A549 (cell line): ENCODE measurements around the gene SGIP1. TPM values are rescaled to one million over a fixed set of nuclear protein-coding genes. Genes with fewer than 3 reads are reported as not detected.

ENCODE experiments used
- ATAC-seq, 2 experiments: fragments of 200-7000 bp in 1 of 2; fragments of >200 bp in 1 of 2; cut with Nextera tagmentation in 1 of 2; cut with Tn5 transposase in 1 of 2; 3 replicates each; pipeline versions ENCODE4 v1.8.0 to v1.9.1; 2018 to 2020; ENCODE audit warnings: mild to moderate bottlenecking in 1 of 2, moderate library complexity in 1 of 2
- CTCF ChIA-PET: fragments of 300-600 bp; sonication (Branson Sonifier 250); formaldehyde crosslinking; extraction: SDS; loops from one replicate; lab custom pipeline; 2021; ENCODE audit warnings: antibody characterized with exemption, inconsistent platforms; lab: Yijun Ruan, JAX
- POLR2A ChIA-PET: fragments of 350-600 bp; formaldehyde crosslinking; extraction: SDS; loops from one replicate; lab custom pipeline; 2021; ENCODE audit warnings: antibody characterized with exemption, inconsistent platforms; lab: Yijun Ruan, JAX
- DNase-seq, 2 experiments: peaks; one replicate each; pipeline versions ENCODE4 v3.0.0 to v3.0.0-alpha.2; 2011 to 2016; ENCODE audit warnings: low read depth in 1 of 2, low spot score in 1 of 2
- FAIRE-seq: peaks from 2 replicates; lab custom pipeline; 2011; peaks lifted over from hg19 to GRCh38; lab: Jason Lieb, UNC
- H3K27ac ChIP-seq, 2 experiments: fragments of >200 bp; sonication (Bioruptor Twin); formaldehyde crosslinking; 3 replicates each; pipeline ENCODE4 v1.5.1; 2016 to 2017
- H3K4me1 ChIP-seq: fragments of >200 bp; sonication (Bioruptor Twin); formaldehyde crosslinking; 3 replicates; pipeline ENCODE4 v1.6.1; 2016
- H3K4me2 ChIP-seq: fragments of >200 bp; sonication (Bioruptor Twin); formaldehyde crosslinking; 3 replicates; pipeline ENCODE4 v1.6.1; 2016
- H3K4me3 ChIP-seq: fragments of >200 bp; sonication (Bioruptor Twin); formaldehyde crosslinking; 3 replicates; pipeline ENCODE4 v1.5.1; 2016
- H3K9me3 ChIP-seq: fragments of >200 bp; sonication (Bioruptor Twin); formaldehyde crosslinking; 3 replicates; pipeline ENCODE4 v1.6.1; 2016
- ATOH8 ChIP-seq: fragments of 250-450 bp; sonication (Bioruptor Pico); IDR thresholded peaks from 2 replicates; pipeline ENCODE4 v1.5.0; 2020; ENCODE audit warnings: low read depth, mild to moderate bottlenecking, moderate library complexity
- BHLHE40 ChIP-seq: IDR thresholded peaks from 2 replicates; pipeline ENCODE4 v1.6.1; 2012; ENCODE audit warnings: low read depth, low read length, inconsistent platforms
- CEBPB ChIP-seq, 2 experiments: fragments of >200 bp in 1 of 2; sonication (Bioruptor Twin) in 1 of 2; formaldehyde crosslinking in 1 of 2; IDR thresholded peaks; 2 replicates each; pipeline ENCODE4 v1.6.1; 2012 to 2016
- CHD4 ChIP-seq: fragments of 200-600 bp; sonication (generic); IDR thresholded peaks from 2 replicates; pipeline ENCODE4 v1.6.1; 2016; ENCODE audit warnings: antibody characterized with exemption, mild to moderate bottlenecking, borderline replicate concordance
- E2F6 ChIP-seq: IDR thresholded peaks from 2 replicates; pipeline ENCODE4 v1.6.1; 2012; ENCODE audit warnings: low read depth, borderline replicate concordance
- EHF ChIP-seq: fragments of 250-450 bp; sonication (Bioruptor Pico); IDR thresholded peaks from 2 replicates; pipeline ENCODE4 v1.5.0; 2020; ENCODE audit warnings: mild to moderate bottlenecking
- ELK1 ChIP-seq: fragments of 150-350 bp; IDR thresholded peaks from 2 replicates; pipeline ENCODE4 v1.6.1; 2014; ENCODE audit warnings: low read depth, mild to moderate bottlenecking, low read length
- ESRRA ChIP-seq: fragments of 150-350 bp; IDR thresholded peaks from 2 replicates; pipeline ENCODE4 v1.6.1; 2014; ENCODE audit warnings: mild to moderate bottlenecking, low read length, borderline replicate concordance
- FOSB ChIP-seq: fragments of 250-450 bp; sonication (Bioruptor Pico); IDR thresholded peaks from 2 replicates; pipeline ENCODE4 v1.5.0; 2020; ENCODE audit warnings: mild to moderate bottlenecking, moderate library complexity
- GATA3 ChIP-seq: IDR thresholded peaks from 2 replicates; pipeline ENCODE4 v1.6.1; 2012; ENCODE audit warnings: borderline replicate concordance
- HDAC2 ChIP-seq: fragments of 200-600 bp; sonication (generic); IDR thresholded peaks from 2 replicates; pipeline ENCODE4 v1.6.1; 2016
- HMGXB4 ChIP-seq: fragments of 250-450 bp; sonication (Bioruptor Pico); IDR thresholded peaks from 2 replicates; pipeline ENCODE4 v1.5.0; 2021; ENCODE audit warnings: mild to moderate bottlenecking, moderate library complexity, borderline replicate concordance
- HOXA7 ChIP-seq: fragments of 250-450 bp; sonication (Bioruptor Pico); IDR thresholded peaks from 2 replicates; pipeline ENCODE4 v1.5.0; 2020; ENCODE audit warnings: mild to moderate bottlenecking, moderate library complexity
- HOXB13 ChIP-seq: fragments of 250-450 bp; sonication (Bioruptor Pico); IDR thresholded peaks from 2 replicates; pipeline ENCODE4 v1.5.0; 2020; ENCODE audit warnings: low read depth, mild to moderate bottlenecking, moderate library complexity
- HOXB5 ChIP-seq: fragments of 250-450 bp; sonication (Bioruptor Pico); IDR thresholded peaks from 2 replicates; pipeline ENCODE4 v1.5.0; 2020; ENCODE audit warnings: mild to moderate bottlenecking, moderate library complexity
- JUN ChIP-seq, 2 experiments: fragments of >200 bp; sonication (Bioruptor Twin); formaldehyde crosslinking; IDR thresholded peaks; 2 replicates in 1 of 2; 3 replicates in 1 of 2; pipeline ENCODE4 v1.6.1; 2016 to 2017
- JUNB ChIP-seq: fragments of >200 bp; sonication (Bioruptor Twin); formaldehyde crosslinking; IDR thresholded peaks from 2 replicates; pipeline ENCODE4 v1.6.1; 2016
- KDM1A ChIP-seq: fragments of 200-600 bp; sonication (generic); IDR thresholded peaks from 2 replicates; pipeline ENCODE4 v1.6.1; 2016; ENCODE audit warnings: low read depth, mild to moderate bottlenecking
- MAX ChIP-seq: IDR thresholded peaks from 2 replicates; pipeline ENCODE4 v1.6.1; 2012
- RFX5 ChIP-seq: fragments of 450-650 bp; IDR thresholded peaks from 2 replicates; pipeline ENCODE4 v1.7.1; 2014; ENCODE audit warnings: antibody characterized with exemption, mild to moderate bottlenecking, moderate library complexity
- TFCP2L1 ChIP-seq: fragments of 250-450 bp; sonication (Bioruptor Pico); IDR thresholded peaks from 2 replicates; pipeline ENCODE4 v1.5.0; 2021; ENCODE audit warnings: mild to moderate bottlenecking
- USF2 ChIP-seq: fragments of 450-650 bp; IDR thresholded peaks from 2 replicates; pipeline ENCODE4 v1.6.1; 2014; ENCODE audit warnings: antibody characterized with exemption
- ZNF302 ChIP-seq: fragments of 250-450 bp; sonication (Bioruptor Pico); IDR thresholded peaks from 2 replicates; pipeline ENCODE4 v1.9.0; 2021; ENCODE audit warnings: inconsistent platforms, mild to moderate bottlenecking, moderate library complexity
- ZSCAN20 ChIP-seq: fragments of 250-450 bp; sonication (Bioruptor Pico); IDR thresholded peaks from 2 replicates; pipeline ENCODE4 v1.8.0; 2022; ENCODE audit warnings: mild to moderate bottlenecking, moderate library complexity
- WGBS: methylation state at CpG from one replicate; pipeline ENCODE4 v1.1.6; 2017; ENCODE audit errors: missing lambda C conversion rate; 5-methylcytosine and 5-hydroxymethylcytosine counted together
- polyA plus RNA-seq, 4 experiments: library from polyadenylated mRNA; depleted of rRNA in 3 of 4; stranded (reverse); fragments of >200 nt; fragmentation: RNase III in 1 of 4; extraction: RNeasy Plus Mini Kit Qiagen cat#74134 plus additional on column Dnase treatment in 1 of 4; gene quantifications; 2 replicates in 3 of 4; 3 replicates in 1 of 4; pipeline ENCODE4 v1.2.3, GENCODE V29; 2011 to 2017

The SGIP1 gene
- polyA plus RNA-seq, 2 of the 4 experiments (the other 2 are of a cell fraction), result not detected

GRCh38 chr1:66739401-66740157 is 205.6 kb downstream of the SGIP1 start:
- no peaks in the 10 kb centered on the region for H3K4me1 ChIP-seq
- TF ChIP-seq RFX5 (no peak), ESRRA (no peak), ZSCAN20 (CRISPR knock-in tag) (no peak), CEBPB (IDR thresholded peaks at IDR 0.05) (no peak), GATA3 (no peak)
- TF ChIP-seq, all 56 proteins: peak for 0
- WGBS, result 82% methylated on average over 9 of the region's 9 CpGs
- no peak overlapping the region for H3K4me2 ChIP-seq
- no peak overlapping the region for H3K27ac ChIP-seq
- DNase-seq, result no peak
- no peak overlapping the region for H3K4me3 ChIP-seq
- CTCF ChIA-PET, result interaction anchor here (1.6 to 1.8 kb wide), 2 partner anchors 13 to 14 kb away, joined by 7 to 8 read pairs; no protein-coding TSS in a partner anchor
- FAIRE-seq, result no peak
- POLR2A ChIA-PET, result no interaction called here
- no peak for ATAC-seq
- no peaks in the 10 kb centered on the region for H3K9me3 ChIP-seq

- CTCF ChIA-PET, result interaction anchor here (1.0 kb wide), 1 partner anchor 18 kb away, joined by 3 read pairs; no protein-coding TSS in a partner anchor
- WGBS, result 8% methylated on average over 2 of the region's 2 CpGs
- H3K4me1 ChIP-seq, result no peaks in the 10 kb centered on the region
- no peak overlapping the region for H3K4me3 ChIP-seq
- FAIRE-seq, result no peak
- ATAC-seq, result no peak
- H3K27ac ChIP-seq, result no peak overlapping the region
- TF ChIP-seq KDM1A, result no peak
- no peak for TF ChIP-seq ZNF302 (CRISPR knock-in tag)
- TF ChIP-seq HOXA7 (CRISPR knock-in tag), result no peak
- TF ChIP-seq ELK1, result no peak
- no peak for TF ChIP-seq BHLHE40
- H3K9me3 ChIP-seq, result no peaks in the 10 kb centered on the region
- POLR2A ChIA-PET, result no interaction called here
- no peak overlapping the region for H3K4me2 ChIP-seq
- no peak for DNase-seq
Measured at GRCh38 chr1:66745451-66745850, 211.5 kb downstream of the SGIP1 start.

- CTCF ChIA-PET, result interaction anchor here (0.9 kb wide), 1 partner anchor 9 kb away, joined by 3 read pairs; no protein-coding TSS in a partner anchor
Measured at GRCh38 chr1:66747501-66747900, 213.5 kb downstream of the SGIP1 start.

More at GRCh38 chr1:66747501-66747900, 213.5 kb downstream of the SGIP1 start:
- WGBS, result 4% methylated on average over 1 of the region's 1 CpG
- POLR2A ChIA-PET, result no interaction called here
- H3K27ac ChIP-seq, result no peak overlapping the region
- DNase-seq (no peak), ATAC-seq (no peak), FAIRE-seq (no peak)
- no peaks in the 10 kb centered on the region for H3K4me1 ChIP-seq
- H3K9me3 ChIP-seq, result no peaks in the 10 kb centered on the region
- no peak overlapping the region for H3K4me3 ChIP-seq
- TF ChIP-seq MAX (no peak), FOSB (CRISPR knock-in tag) (no peak), JUNB (no peak), HDAC2 (no peak), ZNF302 (CRISPR knock-in tag) (no peak), HOXB13 (CRISPR knock-in tag) (no peak), CHD4 (no peak), RFX5 (no peak), TFCP2L1 (CRISPR knock-in tag) (no peak), JUN (IDR thresholded peaks at IDR 0.05) (no peak), E2F6 (no peak), HOXB5 (no peak), HMGXB4 (CRISPR knock-in tag) (no peak), USF2 (no peak), EHF (CRISPR knock-in tag) (no peak), KDM1A (no peak), GATA3 (no peak), ATOH8 (no peak)
- TF ChIP-seq, all 56 proteins: peak for 0
- no peak overlapping the region for H3K4me2 ChIP-seq
